CD4-positive, alpha-beta memory T cell (primary cell): ENCODE data around the gene DUSP2. TPM values are rescaled to one million over a fixed set of nuclear protein-coding genes. Genes with fewer than 3 reads are reported as not detected.
A peak's percentile ranks its signal among the peaks of the same experiment; 100 is the strongest.

Source experiments
- CTCF ChIA-PET: fragments of 350-600 bp; sonication (Branson Sonifier 250); formaldehyde crosslinking; loops from one replicate; lab custom pipeline; 2021; ENCODE audit warnings: inconsistent platforms; ENCODE audit not compliant: partially characterized antibody; lab: Charles Lee
- POLR2A ChIA-PET: fragments of 350-600 bp; sonication (Branson Sonifier 250); formaldehyde crosslinking; loops from one replicate; lab custom pipeline; 2021; ENCODE audit not compliant: partially characterized antibody; lab: Charles Lee
- DNase-seq, 5 donors: peaks; one replicate each; pipeline versions ENCODE4 v3.0.0 to v3.0.0-alpha.2; 2020 to 2022; ENCODE audit warnings: mixed read lengths in 1 of 5
- H3K27ac ChIP-seq: one replicate; pipeline ENCODE4 v1.7.0; 2013; ENCODE audit warnings: low read depth, low read length
- H3K27me3 ChIP-seq: 2 replicates; pipeline ENCODE4 v1.7.0; 2013; ENCODE audit warnings: mild to moderate bottlenecking, low read length, moderate library complexity; ENCODE audit not compliant: insufficient read depth
- H3K36me3 ChIP-seq: 2 replicates; pipeline ENCODE4 v1.7.0; 2013; ENCODE audit warnings: mild to moderate bottlenecking, low read length, moderate library complexity; ENCODE audit not compliant: insufficient read depth
- H3K4me1 ChIP-seq: 2 replicates; pipeline ENCODE4 v1.7.0; 2013; ENCODE audit warnings: mild to moderate bottlenecking, low read length, moderate library complexity; ENCODE audit not compliant: insufficient read depth
- H3K4me3 ChIP-seq, 2 donors: one replicate each; pipeline ENCODE4 v1.7.0; 2013; ENCODE audit warnings: low read length in 2 of 2, mild to moderate bottlenecking in 1 of 2
- H3K9me3 ChIP-seq, 2 donors: one replicate each; pipeline ENCODE4 v1.7.0; 2013; ENCODE audit warnings: low read length in 2 of 2, control low read depth in 1 of 2; ENCODE audit not compliant: control insufficient read depth in 1 of 2
- H3K27ac Mint-ChIP-seq, 7 donors: one replicate each; pipeline ENCODE4 v1.8.0; 2020 to 2021; ENCODE audit warnings: mixed read lengths in 7 of 7, mild to moderate bottlenecking in 6 of 7, inconsistent platforms in 3 of 7, moderate library complexity in 3 of 7
- H3K27me3 Mint-ChIP-seq, 2 donors: one replicate each; pipeline ENCODE4 v1.8.0; 2020 to 2021; ENCODE audit warnings: mixed read lengths in 2 of 2
- H3K36me3 Mint-ChIP-seq, 2 donors: one replicate each; pipeline ENCODE4 v1.8.0; 2020 to 2021; ENCODE audit warnings: mixed read lengths in 2 of 2, inconsistent platforms in 1 of 2, mild to moderate bottlenecking in 1 of 2
- H3K4me1 Mint-ChIP-seq, 4 donors: one replicate each; pipeline ENCODE4 v1.8.0; 2020 to 2021; ENCODE audit warnings: mixed read lengths in 4 of 4, mild to moderate bottlenecking in 1 of 4
- H3K4me3 Mint-ChIP-seq, 8 donors: one replicate each; pipeline ENCODE4 v1.8.0; 2020 to 2021; ENCODE audit warnings: mixed read lengths in 8 of 8, mild to moderate bottlenecking in 7 of 8, moderate library complexity in 6 of 8, inconsistent platforms in 3 of 8
- H3K9me3 Mint-ChIP-seq, 8 donors: one replicate each; pipeline ENCODE4 v1.8.0; 2020 to 2021; ENCODE audit warnings: mixed read lengths in 8 of 8, mild to moderate bottlenecking in 5 of 8, inconsistent platforms in 3 of 8, moderate library complexity in 1 of 8
- intact Hi-C: fragments of 100-400 bp; cut with micrococcal nuclease; formaldehyde crosslinking; loops from one replicate; pipeline ENCODE4 v1.15.1; 2023
- polyA plus RNA-seq, 2 donors: library from polyadenylated mRNA; unstranded; fragments of 300-500 nt; fragmentation: Illumina TruSeq; gene quantifications; one replicate each; pipeline ENCODE4 v1.2.3, GENCODE V29; 2021
- total RNA-seq, 2 experiments: library from RNA; stranded (reverse); gene quantifications; one replicate each; pipeline ENCODE4 v1.2.3, GENCODE V29; 2021

Gene DUSP2
- total and polyA plus RNA-seq, 4 experiments from 2014 or later: 33.4 to 303 (median 41.4) TPM

DNA sequence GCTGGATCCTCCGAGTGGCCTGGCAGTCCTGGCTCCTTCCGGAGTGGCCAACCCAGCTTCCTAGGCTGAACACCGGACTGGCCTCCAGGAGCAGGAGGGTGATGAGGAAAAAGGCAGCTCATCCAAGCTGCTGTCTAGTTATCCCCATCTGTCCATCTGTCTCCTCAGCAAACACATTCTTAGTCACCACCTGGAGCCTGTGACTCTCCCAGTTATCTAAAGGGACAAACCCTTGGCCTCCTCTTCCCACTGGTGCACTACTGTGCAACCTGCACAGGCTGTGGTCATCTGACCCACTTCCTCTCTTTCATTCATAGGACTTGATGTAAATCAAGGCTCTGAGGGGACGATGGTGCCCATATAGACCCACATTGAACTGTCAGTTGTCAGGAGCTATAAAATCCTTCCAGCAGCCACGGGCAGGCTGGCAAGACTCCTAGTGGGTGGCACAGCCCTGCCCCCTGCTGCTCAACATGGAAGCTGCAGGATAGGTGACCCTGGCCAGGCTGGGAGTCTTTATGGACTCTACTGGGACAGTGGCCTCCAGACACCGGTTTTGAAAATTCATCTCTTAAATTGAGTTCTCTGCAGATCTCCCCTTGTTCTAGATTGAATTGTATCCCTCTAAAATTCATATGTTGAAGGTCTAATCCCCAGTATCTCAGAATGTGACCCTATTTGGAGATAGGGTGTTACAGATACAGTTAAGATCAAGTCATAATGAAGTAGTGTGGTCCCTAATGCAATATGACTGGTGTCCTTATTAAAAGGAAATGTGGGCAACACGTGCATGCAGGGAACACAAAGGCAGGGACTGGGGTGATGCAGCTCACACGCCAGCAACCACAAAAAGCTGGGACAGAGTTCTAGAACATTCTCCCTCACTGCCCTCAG, 29.3 kb upstream of the DUSP2 start:
- DNase-seq: peak; percentile 78 to 83 (median 79)
- H3K4me1 Mint-ChIP-seq: peaks cover 5 to 6% (median 5%) of the 10 kb centered on the region in 4 donors
- H3K27me3 ChIP-seq: no peaks in the 10 kb centered on the region
- ChIA-PET POLR2A (interaction anchor here (0.6 to 5.9 kb wide), 12 partner anchors 11 to 526 kb away, joined by 3 to 113 read pairs (median 5); partner anchors contain the start of genes ASTL, DUSP2 and STARD7), CTCF (interaction anchor here (0.6 to 10.2 kb wide), 35 partner anchors 10 to 337 kb away, joined by 3 to 648 read pairs (median 5); partner anchors contain the start of genes ADRA2B, ANKRD36C, ASTL and DUSP2)
- H3K9me3 Mint-ChIP-seq: peaks cover 0 to under 1% (median 0%) of the 10 kb centered on the region in 8 donors
- H3K27ac Mint-ChIP-seq: peak overlapping the region in 6 of 7 donors; percentile 25 to 89 (median 70)
- H3K36me3 Mint-ChIP-seq: no peaks in the 10 kb centered on the region
- H3K4me1 ChIP-seq: peaks cover 5% of the 10 kb centered on the region
- no peaks in the 10 kb centered on the region for H3K36me3 ChIP-seq
- intact Hi-C loops: loop anchor here (1.0 to 10.0 kb wide), 2 partner anchors 36 to 150 kb away; partner anchors contain the start of gene ASTL
- H3K9me3 ChIP-seq: no peaks in the 10 kb centered on the region
- H3K4me3 ChIP-seq: no peak overlapping the region
- no peak overlapping the region for H3K27ac ChIP-seq
- no peak overlapping the region for H3K4me3 Mint-ChIP-seq
- no peaks in the 10 kb centered on the region for H3K27me3 Mint-ChIP-seq

DNA sequence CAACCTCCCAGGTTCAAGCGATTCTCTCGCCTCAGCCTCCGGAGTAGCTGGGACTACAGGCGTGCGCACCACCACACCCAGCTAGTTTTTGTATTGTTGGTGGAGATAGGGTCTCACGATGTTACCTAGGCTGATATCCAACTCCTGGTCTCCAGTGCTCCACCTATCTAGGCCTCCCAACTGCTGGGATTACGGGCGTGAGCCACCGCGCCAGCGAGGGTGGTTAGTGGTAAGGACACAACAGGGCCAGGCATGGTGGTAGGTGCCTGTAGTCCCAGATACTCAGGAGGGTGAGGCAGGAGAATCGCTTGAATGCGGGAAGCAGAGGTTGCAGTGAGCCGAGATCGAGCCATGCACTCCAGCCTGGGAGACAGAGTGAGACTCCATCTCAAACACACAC, 26.6 kb upstream of the DUSP2 start:
- H3K9me3 ChIP-seq: no peaks in the 10 kb centered on the region
- H3K27me3 ChIP-seq: no peaks in the 10 kb centered on the region
- ChIA-PET POLR2A (interaction anchor here (2.2 kb wide), 1 partner anchor 33 kb away, joined by 7 read pairs; the partner anchor contains the start of gene ASTL), CTCF (interaction anchor here (1.8 to 10.2 kb wide), 3 partner anchors 11 to 179 kb away, joined by 4 to 648 read pairs (median 60); partner anchors contain the start of genes ASTL and DUSP2)
- Mint-ChIP-seq H3K4me1 (peaks cover 5 to 13% (median 7%) of the 10 kb centered on the region in 4 donors), H3K27me3 (no peaks in the 10 kb centered on the region), H3K9me3 (peaks cover 0 to 6% (median 0%) of the 10 kb centered on the region in 8 donors), H3K36me3 (no peaks in the 10 kb centered on the region), H3K4me3 (no peak overlapping the region), H3K27ac (peak overlapping the region in 2 of 7 donors; percentile 22 to 66)
- DNase-seq: no peak
- no peak overlapping the region for H3K4me3 ChIP-seq
- H3K4me1 ChIP-seq: peaks cover 5% of the 10 kb centered on the region
- intact Hi-C loops: loop anchor here (10.0 kb wide), 1 partner anchor 147 kb away; no protein-coding TSS in a partner anchor
- H3K27ac ChIP-seq: no peak overlapping the region
- no peaks in the 10 kb centered on the region for H3K36me3 ChIP-seq

DNA sequence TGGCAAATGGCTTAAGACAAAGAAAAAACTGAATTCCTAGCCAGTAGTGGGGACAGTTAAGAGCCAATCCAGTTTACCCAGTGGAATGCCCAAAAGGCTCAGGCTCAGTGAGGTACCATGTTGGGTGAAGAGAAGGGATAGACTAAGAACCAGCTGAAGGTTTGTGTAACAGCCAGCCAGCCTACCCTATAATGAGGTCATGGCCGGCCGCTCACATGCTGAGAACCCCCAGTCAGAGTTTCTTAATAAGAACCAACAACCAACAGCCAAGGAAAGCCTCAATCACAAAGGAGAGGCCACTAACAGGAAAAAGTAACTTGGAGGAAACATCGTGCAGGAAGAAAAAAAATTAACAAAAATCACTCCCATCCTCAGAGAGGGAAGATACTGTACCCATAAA, 25.4 kb upstream of the DUSP2 start:
- Mint-ChIP-seq H3K27me3 (no peaks in the 10 kb centered on the region), H3K27ac (peak overlapping the region in 3 of 7 donors; percentile 5 to 30 (median 15)), H3K36me3 (no peaks in the 10 kb centered on the region), H3K4me3 (no peak overlapping the region), H3K4me1 (peaks cover 5 to 13% (median 7%) of the 10 kb centered on the region in 4 donors), H3K9me3 (peaks cover 0 to 6% (median 0%) of the 10 kb centered on the region in 8 donors)
- DNase-seq: no peak
- peaks cover 5% of the 10 kb centered on the region for H3K4me1 ChIP-seq
- H3K36me3 ChIP-seq: no peaks in the 10 kb centered on the region
- no peak overlapping the region for H3K27ac ChIP-seq
- ChIA-PET CTCF (interaction anchor here (1.8 to 10.2 kb wide), 3 partner anchors 9 to 178 kb away, joined by 4 to 648 read pairs (median 60); partner anchors contain the start of genes ASTL and DUSP2), POLR2A (interaction anchor here (1.3 to 2.2 kb wide), 2 partner anchors 27 to 32 kb away, joined by 4 to 7 read pairs; partner anchors contain the start of gene ASTL)
- H3K4me3 ChIP-seq: no peak overlapping the region
- intact Hi-C loops: loop anchor here (10.0 kb wide), 1 partner anchor 146 kb away; no protein-coding TSS in a partner anchor
- H3K9me3 ChIP-seq: no peaks in the 10 kb centered on the region
- H3K27me3 ChIP-seq: no peaks in the 10 kb centered on the region

DNA sequence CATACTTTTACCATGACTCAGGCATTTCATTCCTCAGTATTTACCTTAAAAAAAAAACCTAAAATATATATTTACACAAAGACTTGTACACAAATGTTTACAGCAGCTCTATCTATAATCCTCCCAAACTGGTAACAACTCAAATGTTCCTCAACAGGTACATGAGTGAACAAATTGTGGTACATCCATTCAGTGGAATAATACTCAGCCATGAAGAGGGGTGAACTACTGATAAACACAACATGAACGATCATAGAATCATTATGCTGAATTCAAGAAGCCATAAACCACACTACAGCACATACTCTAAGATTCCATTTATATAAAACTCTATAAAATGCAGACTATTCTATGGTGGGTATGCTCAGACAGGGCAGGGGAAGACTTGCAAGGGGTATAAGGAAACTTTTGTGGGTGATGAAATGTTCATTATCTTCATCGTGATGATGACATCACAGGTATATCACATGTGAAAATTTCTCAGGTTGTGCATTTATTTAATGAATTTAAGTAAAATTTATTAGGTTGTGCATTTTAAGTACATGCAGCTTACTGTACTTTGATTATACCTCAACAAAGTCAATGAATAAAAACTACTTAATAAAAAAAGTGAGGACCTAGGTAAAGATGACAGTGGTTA, 24.7 kb upstream of the DUSP2 start:
- H3K36me3 ChIP-seq: no peaks in the 10 kb centered on the region
- no peaks in the 10 kb centered on the region for H3K27me3 Mint-ChIP-seq
- H3K4me1 ChIP-seq: peaks cover 6% of the 10 kb centered on the region
- H3K4me1 Mint-ChIP-seq: peaks cover 6 to 15% (median 9%) of the 10 kb centered on the region in 4 donors
- no peak overlapping the region for H3K27ac ChIP-seq
- no peak for DNase-seq
- H3K4me3 ChIP-seq: no peak overlapping the region
- CTCF ChIA-PET: interaction anchor here (1.8 to 10.2 kb wide), 2 partner anchors 28 to 177 kb away, joined by 4 to 648 read pairs; partner anchors contain the start of genes ASTL and DUSP2
- POLR2A ChIA-PET: interaction anchor here (0.6 to 2.2 kb wide), 3 partner anchors 26 to 32 kb away, joined by 3 to 7 read pairs (median 4); partner anchors contain the start of gene ASTL
- intact Hi-C loops: loop anchor here (10.0 kb wide), 1 partner anchor 145 kb away; no protein-coding TSS in a partner anchor
- H3K9me3 Mint-ChIP-seq: peaks cover 0 to 6% (median 0%) of the 10 kb centered on the region in 8 donors
- peak overlapping the region in 1 of 7 donors; percentile 30 for H3K27ac Mint-ChIP-seq
- H3K27me3 ChIP-seq: no peaks in the 10 kb centered on the region
- H3K4me3 Mint-ChIP-seq: no peak overlapping the region
- H3K9me3 ChIP-seq: no peaks in the 10 kb centered on the region
- no peaks in the 10 kb centered on the region for H3K36me3 Mint-ChIP-seq

DNA sequence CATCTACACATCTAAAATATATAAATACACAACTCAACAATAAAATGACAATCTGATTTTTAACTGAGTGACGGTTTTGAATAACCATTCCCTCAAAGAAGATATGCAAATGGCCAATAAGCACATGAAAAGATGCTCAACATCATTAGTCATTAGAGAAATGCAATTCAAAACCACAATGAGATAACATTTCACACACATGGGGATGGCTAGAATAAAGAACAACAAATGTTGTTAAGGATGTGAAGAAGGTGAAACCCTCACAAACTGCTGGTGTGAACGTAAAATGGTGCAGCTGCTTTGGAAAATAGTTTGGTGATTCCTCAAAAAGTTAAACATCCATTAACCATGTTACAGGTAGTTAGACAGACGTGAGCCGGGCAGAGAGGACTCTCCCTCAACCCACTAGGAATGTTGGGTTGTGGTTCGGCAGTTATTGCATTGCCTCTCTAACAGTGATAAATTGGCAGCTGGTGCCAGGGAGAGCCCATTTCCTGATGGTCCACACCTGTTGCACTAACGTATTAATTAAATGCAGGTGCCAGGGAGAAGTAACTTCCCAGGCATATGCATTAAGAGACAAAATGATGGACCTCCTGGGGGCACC, 22.3 kb upstream of the DUSP2 start:
- H3K27ac Mint-ChIP-seq: no peak overlapping the region
- ChIA-PET POLR2A (interaction anchor here (0.7 to 1.0 kb wide), 2 partner anchors 22 to 23 kb away, joined by 3 read pairs; no protein-coding TSS in a partner anchor), CTCF (interaction anchor here (1.1 to 4.2 kb wide), 3 partner anchors 24 to 31 kb away, joined by 3 to 22 read pairs (median 5); partner anchors contain the start of gene ASTL)
- Histone ChIP-seq H3K4me3 (no peak overlapping the region), H3K27me3 (no peaks in the 10 kb centered on the region), H3K9me3 (no peaks in the 10 kb centered on the region), H3K4me1 (peaks cover 26% of the 10 kb centered on the region), H3K36me3 (no peaks in the 10 kb centered on the region), H3K27ac (no peak overlapping the region)
- H3K27me3 Mint-ChIP-seq: no peaks in the 10 kb centered on the region
- intact Hi-C loops: no loop called here
- H3K36me3 Mint-ChIP-seq: no peaks in the 10 kb centered on the region
- DNase-seq: no peak
- H3K9me3 Mint-ChIP-seq: peaks cover 0 to 6% (median 0%) of the 10 kb centered on the region in 8 donors
- peaks cover 20 to 33% (median 27%) of the 10 kb centered on the region in 4 donors for H3K4me1 Mint-ChIP-seq
- no peak overlapping the region for H3K4me3 Mint-ChIP-seq
